Cortex of kidney (tissue), 1 donor: ENCODE data around the gene RTN1.

Experiments
- DNase-seq: peaks from one replicate; lab custom pipeline; 2025; lab: John Stamatoyannopoulos, UW

Gene RTN1

DNA sequence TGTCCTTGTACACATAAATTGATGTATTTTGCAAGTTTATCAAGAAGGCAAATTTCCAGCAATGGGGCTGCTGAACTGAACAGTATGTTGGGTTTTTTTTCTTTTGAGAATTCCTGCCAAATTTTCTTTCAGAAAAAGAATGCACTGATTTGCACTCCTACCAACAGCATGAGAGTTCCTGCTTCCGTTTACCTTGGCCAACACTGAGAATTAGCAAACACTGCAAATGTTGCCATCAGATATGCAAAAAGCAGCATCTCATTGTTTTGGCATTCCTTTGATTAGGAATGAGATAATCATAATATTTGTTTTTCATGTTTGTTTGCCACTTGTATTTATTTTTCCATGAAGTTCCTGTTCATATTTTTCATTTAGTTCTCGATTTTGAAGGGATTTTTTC is 82.4 kb downstream of the RTN1 start:
- DNase-seq = no peak

DNA sequence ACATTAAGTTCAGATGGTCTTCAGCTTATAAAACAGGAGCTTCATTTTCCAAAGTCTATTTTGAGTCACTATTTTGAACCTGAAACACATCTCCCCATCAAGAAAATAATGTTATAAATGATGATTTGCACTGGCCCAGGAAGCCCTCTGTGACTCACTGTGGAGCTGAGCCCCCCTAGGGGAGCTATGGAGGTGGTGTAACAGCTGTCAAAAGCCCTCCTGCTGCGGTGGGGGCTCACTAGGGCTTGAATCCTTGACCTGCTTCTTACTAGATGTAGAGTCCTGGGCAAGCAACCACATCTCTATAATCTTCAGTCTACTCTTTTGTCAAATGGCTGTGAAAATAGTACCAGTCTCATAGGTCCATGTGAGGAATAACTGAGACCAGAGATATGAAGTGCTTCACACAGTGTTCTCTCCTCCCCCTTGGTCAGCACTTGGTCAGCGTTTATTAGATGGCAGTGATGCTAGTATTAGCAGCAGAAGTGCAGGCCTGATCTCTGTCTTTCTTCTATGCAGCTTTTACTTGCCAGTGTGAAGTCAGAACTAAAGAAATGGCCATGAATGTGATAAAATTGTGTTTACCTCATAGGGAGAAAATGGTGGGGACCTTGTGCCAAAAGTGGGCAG is 83.4 kb downstream of the RTN1 start:
- no peak for DNase-seq

DNA sequence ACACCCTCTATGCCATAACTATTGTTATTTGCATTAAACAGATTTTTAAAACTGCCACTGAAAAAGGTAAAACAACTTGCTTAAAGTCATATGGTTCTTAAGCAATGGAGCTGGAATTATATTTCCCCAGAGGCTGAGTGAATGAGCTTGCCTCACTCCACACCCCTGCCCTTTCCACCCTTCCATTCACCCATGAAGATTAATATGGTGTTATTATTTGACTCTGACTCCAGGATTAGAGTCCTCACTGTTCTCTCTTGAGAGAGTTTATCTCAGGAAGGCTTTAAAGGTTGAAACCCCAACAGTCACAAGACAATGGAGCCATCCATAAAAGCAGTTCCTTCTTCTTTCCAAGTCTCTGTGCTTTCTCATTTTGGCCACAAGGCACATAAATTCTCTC is 84.9 kb downstream of the RTN1 start:
- DNase-seq = no peak

DNA sequence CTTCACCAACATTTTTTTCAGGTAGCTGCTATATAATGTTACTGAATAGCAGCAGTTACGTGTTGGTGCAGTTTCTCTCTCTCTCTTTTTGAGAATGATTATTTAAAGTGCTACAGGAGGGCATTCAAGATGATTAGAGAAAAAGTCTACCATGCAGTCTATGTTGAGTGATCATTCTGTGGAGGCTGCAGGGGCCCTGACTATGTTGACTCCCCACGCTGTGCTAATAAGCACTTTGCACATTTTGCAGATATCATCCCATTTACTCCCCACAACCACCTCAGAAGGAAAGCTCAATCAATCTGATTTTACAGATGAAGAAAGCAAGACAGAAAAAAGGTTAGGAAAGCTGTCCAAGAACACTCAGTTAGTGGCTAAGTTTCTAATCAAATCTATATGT is 87.8 kb downstream of the RTN1 start:
- DNase-seq = no peak

DNA sequence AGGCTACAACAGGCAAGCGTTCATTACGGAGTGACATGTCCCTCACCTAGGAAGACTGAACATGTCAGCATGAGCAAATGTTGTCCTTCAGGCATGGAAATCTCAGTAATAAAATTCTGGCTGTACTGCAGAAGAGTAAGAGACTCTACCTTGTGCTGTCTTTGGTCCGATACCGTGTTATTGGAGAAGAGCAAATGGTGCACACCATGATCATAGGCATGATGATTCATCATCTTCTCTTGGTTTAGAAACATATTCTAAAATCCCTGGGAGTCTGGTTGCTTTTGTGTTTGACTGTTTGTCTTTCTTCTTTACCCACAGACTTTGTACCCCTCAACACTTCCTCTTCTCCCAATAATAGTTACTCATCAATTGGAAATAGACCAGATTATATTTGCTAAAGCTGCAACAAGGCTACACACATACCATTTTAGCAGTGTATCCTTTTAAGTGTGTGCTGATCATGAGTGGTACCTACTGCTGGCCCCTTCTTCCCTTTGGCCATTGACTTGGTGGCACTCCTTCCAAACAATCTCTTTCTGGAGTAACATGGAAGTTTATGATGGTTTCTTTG is 93.5 kb downstream of the RTN1 start:
- no peak for DNase-seq

DNA sequence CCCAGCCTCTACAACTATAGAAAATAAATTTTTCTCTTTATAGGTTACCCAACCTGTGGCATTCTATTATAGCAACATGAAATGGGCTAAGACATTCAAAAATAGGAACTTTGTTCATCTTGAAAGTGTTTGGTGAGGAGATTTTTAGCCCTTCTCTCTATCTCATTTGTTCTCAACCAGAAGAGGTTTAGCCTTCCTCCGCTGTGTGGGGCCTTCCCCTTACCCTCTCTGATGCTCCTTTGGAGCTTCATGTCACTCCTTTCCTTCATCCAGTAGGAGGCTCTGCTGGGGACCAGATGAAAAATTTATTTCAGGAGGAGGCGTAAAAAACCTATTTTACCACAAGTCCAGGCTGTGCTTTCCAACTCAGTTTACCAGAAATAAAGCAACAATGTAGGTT is 94.1 kb downstream of the RTN1 start:
- DNase-seq = no peak

DNA sequence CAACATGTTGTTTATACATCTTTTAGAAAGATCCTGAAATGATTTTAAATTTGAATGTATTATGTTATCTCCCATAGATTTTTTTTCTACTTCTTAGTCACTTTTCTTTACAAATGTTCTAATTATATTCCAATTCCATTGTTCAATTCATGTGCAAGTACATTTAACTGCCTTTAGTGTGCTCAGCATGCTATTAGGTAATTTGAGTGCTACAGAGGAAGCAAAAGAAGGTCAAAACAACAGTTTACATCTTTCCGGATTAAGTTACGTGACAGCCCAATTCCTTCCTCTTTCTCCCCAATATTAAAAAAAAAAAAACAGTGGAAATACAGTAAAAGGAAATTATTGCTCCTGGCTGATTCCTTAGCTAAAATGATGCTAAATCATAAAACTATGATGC is 98.3 kb downstream of the RTN1 start:
- no peak for DNase-seq

DNA sequence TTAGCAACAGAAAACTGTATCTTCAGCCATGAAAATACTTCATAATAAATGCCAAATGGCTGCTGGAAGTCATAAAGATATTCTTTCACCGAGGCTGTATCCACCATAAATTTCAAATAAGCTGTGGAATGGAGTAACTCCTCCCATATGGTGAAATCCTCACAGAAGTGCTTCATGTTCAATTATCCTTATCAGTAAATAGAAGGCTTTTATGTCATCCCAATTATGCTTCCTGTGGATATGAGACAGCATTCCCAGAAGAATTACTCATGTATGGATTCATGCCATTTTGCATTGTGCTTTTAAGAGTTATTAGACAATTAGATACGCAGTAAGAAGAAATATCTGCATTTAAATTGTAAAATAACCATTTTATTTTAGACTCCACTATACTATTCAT is 99.0 kb downstream of the RTN1 start:
- no peak for DNase-seq

DNA sequence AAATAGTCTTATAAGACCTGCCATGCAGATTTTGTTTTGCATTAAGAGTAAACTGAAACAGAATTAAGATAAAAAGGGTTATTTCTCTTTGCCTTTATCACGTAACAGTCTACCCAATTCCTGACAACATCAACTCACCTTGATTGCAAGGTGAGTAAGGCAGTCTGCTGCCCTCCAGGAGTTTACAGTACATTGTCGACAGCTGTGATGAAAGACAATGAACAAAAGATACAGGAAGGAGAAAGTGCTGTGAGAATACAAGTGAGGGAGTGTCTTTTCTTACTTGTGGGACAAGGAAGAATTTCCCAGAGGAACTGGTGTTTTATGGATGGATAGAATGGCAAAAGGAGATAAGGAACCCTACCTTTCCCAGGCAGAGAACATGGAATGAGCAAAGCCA is 101.0 kb downstream of the RTN1 start:
- no peak for DNase-seq

GRCh38 chr14:59768855-59769375 is 101.7 kb downstream of the RTN1 start:
- no peak for DNase-seq

DNA sequence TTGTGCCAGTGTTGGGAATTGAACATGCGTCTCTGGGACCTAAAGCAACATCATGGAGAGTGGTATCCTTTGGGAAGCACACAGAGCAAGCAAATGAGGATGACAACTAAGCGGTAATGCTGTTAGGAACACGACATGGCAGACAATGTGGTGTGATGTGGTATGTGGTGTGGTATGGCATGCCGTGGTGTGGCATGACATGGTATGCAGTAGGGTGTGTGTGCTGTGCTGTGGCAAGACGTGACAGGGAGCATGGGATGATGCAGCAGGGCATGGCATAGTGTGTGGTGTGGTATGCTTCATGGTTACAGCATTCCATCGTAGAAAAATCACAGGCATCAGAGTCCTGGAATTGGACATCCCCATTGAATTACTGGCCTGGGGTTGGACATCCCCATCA is 108.7 kb downstream of the RTN1 start:
- no peak for DNase-seq

DNA sequence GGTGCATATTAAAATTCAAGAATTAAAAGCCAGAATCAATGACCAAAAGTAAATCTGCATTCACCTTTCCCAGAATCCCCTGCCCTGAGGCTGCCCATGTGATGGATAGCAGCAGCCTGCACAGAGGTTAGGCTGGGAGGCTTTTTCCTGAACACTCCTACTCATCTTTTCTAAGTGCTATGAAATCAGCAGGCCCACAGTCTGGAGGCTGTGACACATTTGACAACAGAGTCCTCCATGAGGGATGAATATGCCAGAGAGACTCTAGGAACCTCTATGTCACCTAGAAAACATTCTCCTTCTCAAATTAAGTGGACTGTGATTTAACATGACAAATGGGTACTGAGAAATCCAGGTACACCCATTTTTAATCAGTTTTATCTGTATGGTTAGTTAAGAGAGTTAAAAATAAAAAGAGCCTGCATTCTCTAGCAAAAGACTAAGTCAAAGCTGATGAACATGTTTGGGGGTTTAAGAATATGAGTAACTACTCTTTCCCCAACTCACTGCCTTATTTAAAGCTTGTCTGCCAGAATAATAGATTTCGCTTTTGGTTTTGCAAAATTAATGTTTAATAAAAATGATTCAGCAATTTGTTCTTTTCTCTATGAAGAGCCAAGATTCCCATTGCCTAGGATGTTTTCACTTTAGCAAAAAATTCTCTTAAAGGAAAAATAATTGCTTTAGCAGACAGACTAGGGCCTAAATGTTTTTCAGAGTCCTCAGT is 115.0 kb downstream of the RTN1 start:
- no peak for DNase-seq

- DNase-seq = no peak
Observed at GRCh38 chr14:59754256-59754655, 116.3 kb downstream of the RTN1 start.

GRCh38 chr14:59753512-59753911 is 117.1 kb downstream of the RTN1 start:
- no peak for DNase-seq

GRCh38 chr14:59751578-59751977 is 119.0 kb downstream of the RTN1 start:
- no peak for DNase-seq

DNA sequence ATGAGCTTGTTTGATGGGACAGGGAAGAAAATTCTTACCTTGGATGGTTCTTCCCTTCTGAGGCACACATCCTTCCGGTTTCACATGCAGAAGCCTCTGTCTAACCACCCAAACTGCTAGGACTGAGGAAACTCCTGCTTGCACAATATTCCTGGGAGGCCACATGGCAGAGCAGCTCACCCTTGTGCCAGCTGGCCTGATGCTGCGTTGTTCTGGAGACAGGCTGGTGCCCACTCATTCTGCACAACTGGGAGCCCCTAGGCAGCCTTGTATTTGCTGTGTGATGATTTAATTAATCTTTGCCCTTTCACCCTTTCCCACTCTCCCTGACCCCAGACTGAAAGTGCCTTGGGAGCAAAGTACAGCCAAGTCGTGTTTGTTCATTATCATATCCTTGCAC is 130.8 kb downstream of the RTN1 start:
- no peak for DNase-seq

GRCh38 chr14:59728304-59728703 is 142.3 kb downstream of the RTN1 start:
- no peak for DNase-seq

DNA sequence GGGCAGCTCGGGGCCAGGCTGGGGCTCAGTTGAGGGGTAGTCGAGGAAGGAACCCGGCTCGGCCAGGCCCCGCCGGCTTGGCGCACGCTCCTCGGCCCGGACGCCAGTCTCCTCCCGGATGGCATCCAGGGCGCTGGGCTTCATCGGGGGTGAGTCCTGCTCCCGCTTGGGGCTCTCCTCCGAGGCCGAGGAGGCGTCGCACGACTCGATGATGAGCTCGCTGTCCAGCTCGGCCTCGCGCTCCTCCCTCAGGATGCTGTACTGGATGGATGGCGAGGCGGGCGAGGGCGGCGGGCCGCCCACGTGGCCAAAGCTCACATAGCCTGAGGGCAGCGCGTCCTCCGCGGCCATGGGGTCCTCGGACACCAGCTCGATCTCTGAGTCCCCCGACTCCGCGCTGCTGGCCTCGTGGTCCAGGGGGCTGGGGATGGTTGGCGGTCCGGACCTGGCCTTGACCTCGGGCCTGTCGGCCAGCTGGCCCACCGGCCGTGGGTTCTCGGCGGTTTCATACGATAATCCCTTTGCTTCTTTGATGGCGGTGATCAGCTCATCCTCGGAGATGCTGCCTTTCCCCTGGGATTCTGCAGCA is 143.4 kb downstream of the RTN1 start:
- no peak for DNase-seq

GRCh38 chr14:59711080-59711479 is 159.5 kb downstream of the RTN1 start:
- no peak for DNase-seq

DNA sequence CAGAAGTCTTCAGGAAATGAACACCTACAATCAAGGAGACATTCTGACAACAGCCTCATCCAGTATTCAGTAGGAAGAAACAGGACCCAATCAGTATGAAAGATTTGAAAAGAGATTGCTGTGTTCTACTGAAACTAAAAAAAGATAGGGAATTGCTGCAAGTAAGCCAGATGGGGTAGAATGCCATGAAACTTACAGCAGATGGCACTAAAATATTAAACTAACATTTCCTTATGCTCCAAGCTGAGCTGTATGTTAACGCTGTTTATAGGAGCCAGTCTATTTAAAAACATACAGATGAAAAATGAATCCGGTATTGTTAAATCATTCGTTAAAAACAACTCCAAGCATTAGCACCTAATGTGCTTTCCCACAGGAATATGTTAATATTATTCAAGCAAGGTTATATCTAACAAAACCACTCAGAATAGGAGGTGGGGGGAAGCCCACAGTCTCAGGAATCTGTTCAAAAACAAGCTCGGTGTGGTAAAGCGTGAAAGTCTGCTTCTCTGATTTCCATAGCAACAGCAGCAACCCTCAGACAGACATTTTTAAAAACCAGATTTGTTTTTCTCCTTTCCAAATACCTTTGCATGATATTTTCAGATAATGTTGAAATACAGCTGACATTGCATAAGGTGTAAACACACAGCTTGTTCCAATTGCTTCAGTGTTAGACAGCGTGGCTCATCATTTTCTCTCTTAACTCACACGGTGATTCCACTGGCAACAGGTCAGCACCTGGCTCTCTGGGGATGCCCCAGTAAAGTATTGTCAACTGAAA is 162.6 kb downstream of the RTN1 start:
- no peak for DNase-seq

DNA sequence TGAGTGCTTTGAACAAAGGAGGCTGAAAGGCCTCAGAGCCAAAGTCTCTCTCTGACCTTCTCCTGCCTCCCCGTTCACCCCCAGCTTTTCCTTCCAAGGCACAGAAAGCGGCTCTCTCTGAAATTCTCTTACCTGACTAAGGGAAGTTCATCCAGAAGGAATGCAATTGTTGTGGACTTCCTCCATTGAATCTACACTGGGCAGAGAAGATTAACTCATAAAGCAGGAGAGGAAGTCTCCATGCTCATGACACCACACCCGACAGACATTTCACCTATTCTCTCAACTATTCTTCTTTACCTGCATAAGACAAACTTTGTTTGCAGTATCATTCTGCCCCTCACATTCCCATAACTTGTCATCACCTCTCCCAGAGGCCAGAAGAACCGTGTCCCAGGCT is 164.7 kb downstream of the RTN1 start:
- DNase-seq = no peak

DNA sequence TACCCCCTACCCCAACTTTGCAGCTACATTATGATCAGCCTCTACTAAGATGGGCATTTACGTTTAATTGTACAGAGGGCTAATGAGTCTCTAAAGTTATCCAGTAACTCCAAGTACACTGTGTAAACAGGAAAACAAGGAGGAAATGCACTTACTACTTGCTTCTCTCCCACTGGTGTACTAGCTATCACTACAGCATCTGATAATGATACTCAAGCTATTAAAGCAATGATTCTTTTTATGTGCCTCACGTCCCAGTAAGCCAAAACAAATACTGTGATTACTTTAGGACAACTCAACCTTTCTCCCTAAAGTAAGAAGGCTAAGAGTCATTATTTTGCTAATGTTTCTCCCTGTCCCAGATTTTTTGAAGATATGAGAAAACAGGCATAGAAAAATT is 165.3 kb downstream of the RTN1 start:
- DNase-seq = no peak
